HG03108 (cell line): ENCODE results near the gene CEP19.
"Not testable (repeated sequence)": the region's sequence is repeated elsewhere in the genome, so short reads cannot be mapped to it uniquely, and the experiment has no call there.

Experiments used
- ATAC-seq: cut with Tn5 transposase; IDR thresholded peaks from one replicate; pipeline ENCODE4 v1.9.1; 2021; ENCODE audit warnings: moderate library complexity; ENCODE audit not compliant: unreplicated experiment

Gene CEP19

DNA sequence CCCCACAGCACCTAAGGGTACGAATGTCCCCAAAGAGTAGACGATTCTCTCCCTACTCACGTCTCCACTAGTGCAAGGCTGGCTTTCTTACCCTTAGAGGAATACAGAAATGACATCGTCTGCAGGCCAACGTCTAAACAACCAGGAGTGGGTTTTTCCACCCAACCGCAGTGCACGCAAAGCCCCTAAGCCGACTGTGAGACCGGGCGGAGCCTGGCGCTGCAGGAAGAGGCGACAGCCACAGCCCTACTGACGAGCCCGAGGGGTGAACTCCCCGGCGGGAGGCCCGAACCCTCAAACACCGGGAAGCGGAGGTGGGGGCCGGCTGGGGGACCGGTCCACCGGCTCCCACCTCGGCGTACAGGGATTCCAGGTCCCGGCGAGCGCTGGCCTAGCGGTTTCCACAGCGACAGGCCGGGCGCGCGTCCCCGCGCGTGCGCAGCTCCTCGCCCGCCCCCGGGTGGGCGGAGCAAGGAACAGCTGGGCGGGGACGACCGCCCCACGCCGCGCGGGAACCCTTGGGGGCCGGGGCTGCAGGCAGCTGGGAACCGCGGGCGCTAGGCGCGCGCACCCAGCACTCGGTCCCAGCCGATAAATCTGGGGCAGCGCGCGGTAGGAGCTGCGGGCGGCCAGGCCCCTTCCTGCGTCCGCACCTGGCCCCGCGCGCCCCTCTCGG, at the start of gene CEP19, which contains the start of gene PIGX:
TSS of gene CEP19 (minus strand) at position 413 of the 676 bp plus-strand sequence. CDS start 3,593 bp downstream, outside the sequence.
TSS of gene PIGX (plus strand) at position 540 of the 676 bp plus-strand sequence.
- ATAC-seq = peak; percentile 70

DNA sequence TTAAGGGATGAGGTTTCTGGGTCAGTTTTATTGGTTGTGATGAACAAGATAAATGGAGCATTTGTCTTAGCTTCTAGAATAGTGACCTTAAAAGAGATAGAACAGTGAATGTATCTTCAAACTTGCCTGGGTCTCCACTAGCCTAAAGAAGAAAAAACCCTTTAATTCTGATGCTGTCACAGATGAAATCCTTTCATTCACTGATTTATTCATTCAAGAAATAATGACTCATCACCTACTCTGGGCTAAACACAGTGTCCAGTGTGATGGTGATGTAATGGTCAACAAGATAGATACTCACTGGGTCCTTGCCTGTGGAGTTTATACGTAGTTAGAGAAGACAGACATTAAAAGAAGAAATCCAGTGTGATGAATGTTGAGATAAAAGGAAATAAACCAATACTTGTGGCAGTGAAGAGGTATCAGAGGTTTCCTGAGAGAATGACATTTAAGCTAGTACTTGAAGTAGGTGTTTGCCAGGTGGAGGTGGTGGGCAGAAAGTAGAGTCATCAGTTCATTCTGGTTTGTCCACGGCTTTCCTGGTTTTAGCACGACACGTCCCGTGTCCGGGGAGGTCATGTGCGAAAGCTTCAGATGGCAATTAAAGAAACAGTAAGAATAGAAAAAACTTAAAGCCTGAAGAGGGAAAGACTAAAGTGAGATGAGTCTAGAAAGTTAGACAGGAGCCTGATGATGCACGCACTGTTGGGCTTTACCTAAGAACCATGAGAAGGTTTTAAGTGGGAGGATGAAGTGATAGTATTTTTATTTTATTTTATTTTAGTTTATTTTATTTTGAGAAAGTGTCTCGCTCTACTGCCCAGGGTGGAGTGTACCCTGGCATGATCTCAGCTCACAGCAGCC, 46.1 kb upstream of the CEP19 start:
- ATAC-seq = no peak

- no peak for ATAC-seq
Observed at GRCh38 chr3:196756732-196757131, 44.7 kb upstream of the CEP19 start.

GRCh38 chr3:196754091-196754981, 42.3 kb upstream of the CEP19 start:
- ATAC-seq = no peak

DNA sequence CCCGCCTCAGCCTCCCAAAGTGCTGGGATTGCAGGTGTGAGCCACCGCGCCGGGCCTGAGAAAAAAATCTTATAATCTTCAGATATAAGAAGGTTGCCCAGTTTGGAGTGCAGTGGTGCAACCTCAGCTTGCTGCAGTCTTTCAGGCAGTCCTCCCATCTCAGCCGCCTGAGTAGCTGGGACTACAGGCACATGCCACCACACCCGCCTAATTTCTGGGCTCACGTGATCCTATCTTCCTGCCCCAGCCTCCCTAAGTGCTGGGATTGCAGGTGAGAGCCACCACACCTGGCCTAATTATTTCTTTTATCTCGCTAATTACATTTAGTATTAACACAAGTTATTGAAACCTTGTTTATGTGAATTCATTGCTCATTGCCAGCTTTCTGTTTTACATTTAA, 41.2 kb upstream of the CEP19 start:
- ATAC-seq = no peak

GRCh38 chr3:196749125-196749524, 37.1 kb upstream of the CEP19 start:
- no peak for ATAC-seq

DNA sequence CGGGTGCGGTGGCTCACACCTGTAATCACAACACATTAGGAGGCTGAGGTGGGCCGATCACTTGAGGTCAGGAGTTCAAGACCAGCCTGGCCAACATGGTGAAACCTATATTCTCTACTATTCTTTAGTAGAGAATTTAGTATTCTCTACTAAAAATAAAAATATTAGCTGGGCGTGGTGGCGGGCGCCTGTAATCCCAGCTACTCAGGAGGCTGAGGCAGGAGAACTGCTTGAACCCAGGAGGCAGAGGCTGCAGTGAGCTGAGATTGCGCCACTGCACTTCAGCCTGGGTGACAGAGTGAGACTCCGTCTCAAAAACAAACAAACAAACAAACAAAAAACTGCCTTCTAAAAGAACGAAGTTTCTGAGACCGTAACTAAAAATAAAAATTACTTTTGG, 31.5 kb upstream of the CEP19 start:
- not testable (repeated sequence) for ATAC-seq

DNA sequence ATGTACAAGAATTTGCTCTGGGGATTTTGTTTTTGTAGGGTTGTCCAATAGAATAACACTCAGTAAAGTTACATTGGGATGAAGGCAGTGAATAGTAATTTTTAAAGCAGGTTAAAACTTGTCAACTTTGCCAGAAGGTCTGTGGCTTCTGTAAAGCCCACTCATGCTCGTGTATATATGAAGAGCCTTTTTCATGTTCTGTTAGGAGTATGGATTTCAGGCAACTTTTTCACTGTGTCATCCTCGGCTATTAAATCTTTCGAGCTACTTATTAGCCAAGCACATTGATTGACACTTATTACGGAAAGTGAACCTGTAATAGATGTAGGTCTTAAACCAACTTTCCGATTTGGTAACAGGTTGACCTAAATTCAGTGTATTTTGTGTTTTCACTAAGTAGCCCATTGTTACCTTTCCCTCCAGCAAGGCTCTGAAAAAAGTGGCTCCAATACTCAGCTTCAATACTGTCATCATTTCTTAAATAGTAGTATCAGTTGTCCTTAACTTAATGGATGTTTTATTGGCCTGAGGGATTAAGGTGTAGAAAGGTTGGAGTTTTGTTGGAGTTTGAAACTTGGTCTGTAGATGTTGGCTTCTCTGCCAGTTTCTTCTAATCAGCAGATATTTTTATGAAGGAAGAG, 29.3 kb upstream of the CEP19 start:
- ATAC-seq = no peak

- ATAC-seq = peak; percentile 1
Observed at GRCh38 chr3:196740481-196741248, 28.6 kb upstream of the CEP19 start.

DNA sequence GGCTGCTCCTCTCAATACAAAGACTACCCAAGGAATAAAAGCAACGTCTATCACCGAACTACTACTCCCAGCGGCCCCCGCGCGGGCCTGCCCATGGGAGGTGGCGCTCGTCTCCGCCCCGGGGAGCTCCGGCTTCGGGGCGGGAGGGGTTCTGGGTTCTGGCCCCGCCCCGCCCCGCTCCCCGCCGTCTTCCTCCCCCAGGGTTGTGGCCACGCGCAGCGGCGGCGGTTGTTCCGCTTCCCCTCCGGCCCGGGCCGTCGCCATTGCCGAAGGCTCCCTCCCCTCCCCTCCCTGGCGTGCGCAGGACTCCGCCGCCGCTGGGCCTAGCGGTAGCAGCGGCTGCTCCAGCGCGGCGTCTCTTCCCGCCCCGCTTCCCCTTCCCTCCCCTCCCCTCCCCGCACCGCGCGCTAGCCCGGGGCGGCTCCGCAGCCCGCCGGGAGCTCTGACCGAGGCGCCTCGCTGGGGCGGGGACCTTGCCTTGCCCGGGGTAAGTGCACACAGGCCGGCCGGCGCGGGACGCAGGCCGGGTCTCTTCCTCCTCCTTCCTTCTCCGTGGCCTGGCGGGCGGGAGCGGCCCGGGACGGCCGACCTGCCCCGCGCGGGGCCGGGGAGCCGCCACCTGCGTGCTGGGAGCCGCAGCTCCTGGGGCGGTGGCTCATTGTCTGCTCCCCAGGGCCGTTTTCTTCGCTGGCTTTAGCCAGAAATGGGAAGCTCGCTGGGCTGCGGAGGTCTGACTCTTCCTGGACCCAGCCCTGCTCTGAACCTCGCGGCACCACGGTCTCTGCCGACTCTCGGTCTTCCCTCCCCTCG, 27.8 kb upstream of the CEP19 start, which contains the start of gene PAK2:
TSS of gene PAK2 (plus strand) at position 187 of the 810 bp plus-strand sequence. CDS start 42,790 bp downstream, outside the sequence.
- ATAC-seq = peak; percentile 92

DNA sequence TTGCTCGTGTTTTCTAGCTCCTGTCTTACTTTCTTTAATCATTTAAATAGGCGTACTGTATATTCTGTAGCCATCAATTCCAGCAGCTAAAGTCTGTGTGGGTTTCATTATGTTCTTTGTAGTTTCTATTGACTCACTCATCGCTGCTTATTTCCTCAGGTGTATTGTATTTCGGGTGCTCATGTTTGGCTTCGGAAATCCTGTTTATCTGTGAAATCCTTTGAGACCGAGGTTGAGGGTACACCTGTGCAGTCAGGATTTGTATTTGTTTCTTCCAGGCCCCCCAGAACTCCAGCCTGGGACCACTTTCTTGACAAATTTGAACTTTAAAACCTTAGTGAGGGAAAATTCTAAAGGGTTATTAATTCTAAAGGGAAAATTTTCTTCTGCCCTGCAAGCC, 25.6 kb upstream of the CEP19 start:
- ATAC-seq = no peak

GRCh38 chr3:196736670-196737374, 24.8 kb upstream of the CEP19 start:
- no peak for ATAC-seq

GRCh38 chr3:196735751-196736150, 23.7 kb upstream of the CEP19 start:
- ATAC-seq = no peak

DNA sequence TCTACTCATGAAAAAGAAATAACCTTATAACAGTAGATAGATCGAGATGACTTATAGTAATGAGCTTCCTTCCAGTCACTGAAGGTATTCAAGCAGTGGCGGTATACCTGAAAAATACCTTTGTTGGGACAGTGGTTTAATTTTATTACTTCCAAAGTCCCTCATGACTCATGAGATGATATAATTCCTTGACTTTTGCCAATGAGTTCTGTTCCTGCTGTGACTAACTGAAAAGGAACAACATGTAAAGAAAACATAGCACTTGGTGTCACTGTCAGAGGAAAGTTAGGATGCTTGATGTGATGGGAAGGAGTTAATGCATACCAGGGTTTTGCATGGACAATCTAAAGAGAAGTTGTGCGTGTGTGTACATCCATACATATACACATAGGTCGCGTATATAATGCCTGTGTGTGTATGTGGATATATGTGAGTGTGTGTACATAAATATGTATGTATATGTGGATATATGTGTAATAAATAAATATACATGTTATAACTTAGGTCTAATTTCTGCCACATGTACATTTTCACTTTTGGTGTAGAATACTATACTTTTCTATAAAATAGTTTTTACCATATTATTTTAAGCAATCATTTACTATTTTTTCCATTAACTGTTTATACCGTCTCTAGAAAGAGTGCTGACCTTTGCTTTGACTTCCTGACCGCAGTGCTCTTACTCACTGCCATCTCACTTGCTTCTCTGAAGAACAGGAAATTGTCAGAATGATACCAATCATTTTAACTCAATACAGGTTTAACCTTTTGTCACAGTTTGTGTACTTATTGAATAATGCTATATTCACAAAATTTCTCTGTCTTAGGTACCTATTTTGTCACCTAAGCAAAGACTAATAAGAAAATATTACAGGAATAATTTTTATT, 15.0 kb upstream of the CEP19 start:
- no peak for ATAC-seq

GRCh38 chr3:196721097-196721496, 9.0 kb upstream of the CEP19 start:
- ATAC-seq = no peak

DNA sequence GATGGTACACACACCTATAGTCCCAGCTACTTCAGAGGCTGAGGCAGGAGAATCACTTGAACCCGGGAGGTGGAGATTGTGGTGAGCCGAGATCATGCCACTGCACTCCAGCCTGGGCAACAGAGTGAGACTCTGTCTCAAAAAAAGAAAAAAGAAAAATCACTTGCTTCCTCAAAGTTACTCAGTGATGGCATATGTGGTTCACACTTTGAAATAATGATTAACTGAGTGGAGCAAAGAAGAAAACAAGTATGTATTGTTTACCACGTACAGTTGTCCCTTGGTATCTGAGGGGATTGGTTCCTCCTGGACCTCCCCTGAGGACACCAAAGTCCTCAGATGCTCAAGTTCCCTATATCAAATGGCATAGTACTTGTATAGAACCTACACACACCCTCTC, 5.1 kb upstream of the CEP19 start:
- ATAC-seq = peak; percentile 38
